Measurements from ENCODE around the gene ANO9. TPM values are rescaled to one million over a fixed set of nuclear protein-coding genes. Genes with fewer than 3 reads are reported as not detected.

Gene ANO9
- total RNA-seq, 1 donor, result not detected

DNA sequence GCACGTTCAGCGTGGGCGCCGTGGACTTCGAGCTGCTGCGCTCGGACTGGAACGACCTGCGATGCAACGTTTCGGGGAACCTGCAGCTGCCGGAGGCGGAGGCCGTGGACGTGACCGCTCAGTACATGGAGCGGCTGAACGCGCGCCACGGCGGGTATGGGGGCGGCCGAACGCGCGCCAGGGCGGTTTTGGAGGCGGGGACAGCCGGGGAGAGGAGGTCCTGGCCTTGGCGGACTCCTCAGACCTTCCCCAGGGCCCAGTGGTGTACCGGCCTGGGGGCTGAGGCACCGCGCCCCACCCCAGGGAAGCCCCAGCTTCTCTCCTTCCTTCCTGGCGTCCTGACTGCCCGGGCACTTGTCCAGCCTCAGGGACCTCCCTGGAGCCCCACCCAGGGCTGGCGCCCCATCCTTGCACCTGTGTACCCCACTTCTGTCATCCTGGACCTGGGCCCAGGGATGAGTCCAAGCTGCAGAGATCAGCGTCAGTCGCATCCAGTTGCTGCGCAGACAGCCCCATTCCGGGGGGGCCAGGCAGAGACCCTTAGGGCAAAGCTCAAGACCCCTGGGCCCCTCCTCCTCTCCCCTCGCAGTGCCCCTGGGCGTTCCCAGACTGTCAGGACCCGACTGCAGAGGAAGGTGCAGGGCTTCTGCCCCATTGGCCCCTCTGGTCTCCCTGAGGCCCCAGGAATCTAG, 64.5 kb downstream of the ANO9 start:
- TF ChIP-seq, protein P1, sequence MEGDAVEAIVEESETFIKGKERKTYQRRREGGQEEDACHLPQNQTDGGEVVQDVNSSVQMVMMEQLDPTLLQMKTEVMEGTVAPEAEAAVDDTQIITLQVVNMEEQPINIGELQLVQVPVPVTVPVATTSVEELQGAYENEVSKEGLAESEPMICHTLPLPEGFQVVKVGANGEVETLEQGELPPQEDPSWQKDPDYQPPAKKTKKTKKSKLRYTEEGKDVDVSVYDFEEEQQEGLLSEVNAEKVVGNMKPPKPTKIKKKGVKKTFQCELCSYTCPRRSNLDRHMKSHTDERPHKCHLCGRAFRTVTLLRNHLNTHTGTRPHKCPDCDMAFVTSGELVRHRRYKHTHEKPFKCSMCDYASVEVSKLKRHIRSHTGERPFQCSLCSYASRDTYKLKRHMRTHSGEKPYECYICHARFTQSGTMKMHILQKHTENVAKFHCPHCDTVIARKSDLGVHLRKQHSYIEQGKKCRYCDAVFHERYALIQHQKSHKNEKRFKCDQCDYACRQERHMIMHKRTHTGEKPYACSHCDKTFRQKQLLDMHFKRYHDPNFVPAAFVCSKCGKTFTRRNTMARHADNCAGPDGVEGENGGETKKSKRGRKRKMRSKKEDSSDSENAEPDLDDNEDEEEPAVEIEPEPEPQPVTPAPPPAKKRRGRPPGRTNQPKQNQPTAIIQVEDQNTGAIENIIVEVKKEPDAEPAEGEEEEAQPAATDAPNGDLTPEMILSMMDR (IDR thresholded peaks at IDR 0.05; ENCODE audit: extremely low read depth, low read depth, low read length), result no peak
- H3K36me3 ChIP-seq (ENCODE audit: insufficient read depth, low read length), result no peaks in the 10 kb centered on the region
- no peaks in the 10 kb centered on the region for H3K9me3 ChIP-seq (ENCODE audit: low read depth, low read length)
- no peaks in the 10 kb centered on the region for H3K79me2 ChIP-seq (ENCODE audit: insufficient read depth, low read length)
- DNase-seq (ENCODE audit: insufficient read length, low spot score, missing footprints), result peak; percentile 75
- no peak overlapping the region for H3K4me3 ChIP-seq (ENCODE audit: insufficient read depth, low read length)
- no peak overlapping the region for H3K4me2 ChIP-seq (ENCODE audit: insufficient read depth, low read length)
- no peaks in the 10 kb centered on the region for H4K20me1 ChIP-seq (ENCODE audit: insufficient read depth, low read length)
- no peak overlapping the region for H3K27ac ChIP-seq (ENCODE audit: low read depth, low read length)
- no peaks in the 10 kb centered on the region for H3K27me3 ChIP-seq (ENCODE audit: insufficient read depth, low read length)
- H3K4me1 ChIP-seq (ENCODE audit: insufficient read depth, low read length), result no peaks in the 10 kb centered on the region
- H2AFZ ChIP-seq (ENCODE audit: low read length), result no peak overlapping the region

DNA sequence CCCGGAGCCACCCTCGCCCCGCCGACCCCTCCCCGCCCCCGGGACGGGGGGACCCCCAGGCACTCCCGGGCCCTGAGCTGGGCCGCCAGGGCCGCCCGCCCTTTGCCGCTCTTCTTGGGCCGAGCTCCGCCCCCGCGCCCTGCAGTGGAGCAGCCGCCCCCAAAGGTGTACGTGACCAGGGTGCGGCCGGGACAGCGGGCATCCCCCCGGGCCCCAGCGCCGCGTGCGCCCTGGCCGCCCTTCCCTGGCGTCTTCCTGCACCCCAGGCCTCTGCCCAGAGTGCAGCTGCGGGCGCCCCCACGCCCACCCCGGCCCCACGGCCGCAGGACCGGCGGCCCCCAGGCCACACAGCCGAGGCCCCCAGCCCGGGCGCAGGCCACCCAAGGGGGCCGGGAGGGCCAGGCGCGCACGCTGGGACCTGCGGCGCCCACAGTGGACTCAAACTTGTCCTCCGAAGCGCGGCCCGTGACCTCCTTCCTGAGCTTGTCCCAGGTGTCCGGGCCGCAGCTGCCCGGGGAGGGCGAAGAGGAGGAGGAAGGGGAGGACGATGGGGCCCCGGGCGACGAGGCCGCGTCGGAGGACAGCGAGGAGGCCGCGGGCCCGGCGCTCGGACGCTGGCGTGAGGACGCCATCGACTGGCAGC, 65.2 kb downstream of the ANO9 start:
- Histone ChIP-seq H3K36me3 (ENCODE audit: insufficient read depth, low read length) (no peaks in the 10 kb centered on the region), H3K4me3 (ENCODE audit: insufficient read depth, low read length) (no peak overlapping the region), H2AFZ (ENCODE audit: low read length) (no peak overlapping the region), H3K9me3 (ENCODE audit: low read depth, low read length) (no peaks in the 10 kb centered on the region), H3K4me2 (ENCODE audit: insufficient read depth, low read length) (no peak overlapping the region), H3K79me2 (ENCODE audit: insufficient read depth, low read length) (no peaks in the 10 kb centered on the region), H3K27me3 (ENCODE audit: insufficient read depth, low read length) (no peaks in the 10 kb centered on the region), H3K4me1 (ENCODE audit: insufficient read depth, low read length) (no peaks in the 10 kb centered on the region), H4K20me1 (ENCODE audit: insufficient read depth, low read length) (no peaks in the 10 kb centered on the region), H3K27ac (ENCODE audit: low read depth, low read length) (no peak overlapping the region)
- TF ChIP-seq, protein P1 (IDR thresholded peaks at IDR 0.05; ENCODE audit: extremely low read depth, low read depth, low read length), result no peak
- peak; percentile 61 for DNase-seq (ENCODE audit: insufficient read length, low spot score, missing footprints)

DNA sequence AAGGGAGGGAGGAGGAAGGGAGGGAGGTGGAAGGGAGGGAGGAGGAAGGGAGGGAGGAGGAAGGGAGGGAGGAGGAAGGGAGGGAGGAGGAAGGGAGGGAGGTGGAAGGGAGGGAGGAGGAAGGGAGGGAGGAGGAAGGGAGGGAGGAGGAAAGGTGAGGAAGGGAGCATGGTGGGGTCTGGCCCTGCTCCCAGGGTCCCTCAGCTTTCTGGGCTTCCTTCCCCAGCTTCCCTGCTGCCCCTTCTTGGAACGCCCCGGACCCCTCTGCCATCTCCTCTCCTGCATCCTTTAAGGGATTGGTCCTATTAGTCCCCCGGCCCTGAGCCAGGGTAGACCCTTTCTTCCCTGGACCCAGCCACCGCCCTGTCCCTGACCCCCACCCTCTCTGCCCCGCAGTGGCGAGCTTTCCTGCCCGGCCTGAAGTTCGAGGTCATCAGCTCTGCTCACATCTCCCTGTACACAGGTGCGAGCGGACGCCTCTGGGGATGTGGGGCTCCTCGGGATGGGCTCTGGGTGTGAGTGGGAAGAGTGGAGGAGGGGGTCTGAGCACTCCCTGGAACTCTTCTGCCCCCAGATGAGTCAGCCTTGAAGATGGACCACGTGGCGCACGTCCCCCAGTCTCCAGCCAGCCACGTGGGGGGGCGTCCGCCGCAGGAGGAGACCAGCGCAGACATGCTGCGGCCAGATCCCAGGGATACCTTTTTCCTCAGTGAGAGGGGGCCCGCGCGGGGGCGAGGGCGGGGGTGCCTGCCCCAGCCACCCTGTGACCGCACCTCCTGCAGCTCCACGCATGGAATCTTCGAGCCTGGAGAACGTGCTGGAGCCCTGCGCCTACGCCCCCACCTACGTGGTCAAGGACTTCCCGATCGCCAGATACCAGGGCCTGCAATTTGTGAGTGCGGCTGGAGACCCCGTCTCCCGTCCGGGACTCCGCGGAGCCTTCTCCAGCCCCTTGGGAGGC, 66.5 kb downstream of the ANO9 start:
- Histone ChIP-seq H4K20me1 (ENCODE audit: insufficient read depth, low read length) (no peaks in the 10 kb centered on the region), H3K4me3 (ENCODE audit: insufficient read depth, low read length) (no peak overlapping the region), H3K27ac (ENCODE audit: low read depth, low read length) (no peak overlapping the region), H3K79me2 (ENCODE audit: insufficient read depth, low read length) (no peaks in the 10 kb centered on the region), H3K4me2 (ENCODE audit: insufficient read depth, low read length) (no peak overlapping the region), H3K27me3 (ENCODE audit: insufficient read depth, low read length) (peaks cover 9% of the 10 kb centered on the region), H3K9me3 (ENCODE audit: low read depth, low read length) (no peaks in the 10 kb centered on the region), H3K4me1 (ENCODE audit: insufficient read depth, low read length) (no peaks in the 10 kb centered on the region), H3K36me3 (ENCODE audit: insufficient read depth, low read length) (no peaks in the 10 kb centered on the region), H2AFZ (ENCODE audit: low read length) (no peak overlapping the region)
- TF ChIP-seq, protein P1 (IDR thresholded peaks at IDR 0.05; ENCODE audit: extremely low read depth, low read depth, low read length), result no peak
- peak; percentile 80 for DNase-seq (ENCODE audit: insufficient read length, low spot score, missing footprints)

Data from osteoblast (primary cell).